ENCODE data around the gene ENTPD8. TPM values are rescaled to one million over a fixed set of nuclear protein-coding genes. Genes with fewer than 3 reads are reported as not detected.
"Not testable (repeated sequence)": the region's sequence is repeated elsewhere in the genome, so short reads cannot be mapped to it uniquely, and the experiment has no call there.

ENTPD8 gene
- total RNA-seq, 4 donors from 2014 or later, result not detected

GRCh38 chr9:137387114-137387890 is 53.9 kb downstream of the ENTPD8 start:
- TF ChIP-seq CTCF (IDR thresholded peaks at IDR 0.05), result no peak
- TF ChIP-seq POLR2AphosphoS5 (IDR thresholded peaks at IDR 0.05), result no peak
- TF ChIP-seq EP300 (IDR thresholded peaks at IDR 0.05), result no peak
- no peak for TF ChIP-seq POLR2A (IDR thresholded peaks at IDR 0.05)
- no peak overlapping the region for H3K27ac ChIP-seq
- no peaks in the 10 kb centered on the region for H3K9me3 ChIP-seq
- DNase-seq (ENCODE audit: low spot score in 2 of 2), result no peak
- peaks cover 17% of the 10 kb centered on the region for H3K36me3 ChIP-seq
- WGBS, result 75% methylated on average over 21 of the region's 34 CpGs
- H3K4me1 ChIP-seq, result peaks cover 5% of the 10 kb centered on the region
- H3K27me3 ChIP-seq, result no peaks in the 10 kb centered on the region
- no peak overlapping the region for H3K4me3 ChIP-seq

GRCh38 chr9:137386507-137387113 is 54.5 kb downstream of the ENTPD8 start:
- not testable (repeated sequence) for H3K36me3 ChIP-seq; H3K27ac ChIP-seq; DNase-seq (ENCODE audit: low spot score in 2 of 2); H3K4me1 ChIP-seq; H3K9me3 ChIP-seq; H3K27me3 ChIP-seq; H3K4me3 ChIP-seq
- 78% methylated on average over 12 of the region's 12 CpGs for whole genome bisulfite sequencing

- WGBS, result 95% methylated on average over 24 of the region's 26 CpGs
- Histone ChIP-seq H3K9me3 (no peaks in the 10 kb centered on the region), H3K4me3 (no peak overlapping the region), H3K27ac (no peak overlapping the region), H3K36me3 (peaks cover 9% of the 10 kb centered on the region), H3K27me3 (no peaks in the 10 kb centered on the region), H3K4me1 (no peaks in the 10 kb centered on the region)
- no peak for TF ChIP-seq POLR2A (IDR thresholded peaks at IDR 0.05)
- no peak for TF ChIP-seq POLR2AphosphoS5 (IDR thresholded peaks at IDR 0.05)
- TF ChIP-seq CTCF (IDR thresholded peaks at IDR 0.05), result no peak
- no peak for TF ChIP-seq EP300 (IDR thresholded peaks at IDR 0.05)
- DNase-seq (ENCODE audit: low spot score in 2 of 2), result peak; percentile 42 to 75
Measured at GRCh38 chr9:137385061-137385655, 56.0 kb downstream of the ENTPD8 start.

Other genes with a start within 250 kb of the ENTPD8 start
- 10 to 100 TPM; 12.6 to 23.6 (median 18.7) TPM for gene TPRN, start 240.6 kb downstream of the ENTPD8 start, total RNA-seq
- gene TMEM203, start 235.7 kb downstream of the ENTPD8 start, total RNA-seq, result 10 to 100 TPM; 25.0 to 52.4 (median 40.8) TPM
- gene NDOR1, start 235.7 kb downstream of the ENTPD8 start, total RNA-seq, result 10 to 100 TPM; 13.4 to 21.0 (median 20.6) TPM
- gene RNF208, start 219.1 kb downstream of the ENTPD8 start, total RNA-seq, result 1 to 10 TPM; 2.8 to 7.5 (median 5.2) TPM
- 10 to 100 TPM; 22.8 to 65.7 (median 44.2) TPM for gene CYSRT1, start 216.2 kb downstream of the ENTPD8 start, total RNA-seq
- 1 to 10 TPM in 3 of 4 donors, under 1 TPM in 1; 0.34 to 2.0 (median 1.1) TPM for gene RNF224, start 213.9 kb downstream of the ENTPD8 start, total RNA-seq
- gene SLC34A3, start 210.5 kb downstream of the ENTPD8 start, total RNA-seq, result under 1 TPM in 1 of 4 donors, not detected in 3; 0.34 TPM
- gene TUBB4B, start 200.1 kb downstream of the ENTPD8 start, total RNA-seq, result 100 to 1,000 TPM; 225 to 708 (median 639) TPM
- gene STPG3, start 190.1 kb downstream of the ENTPD8 start, total RNA-seq, result 1 to 10 TPM in 1 of 4 donors, not detected in 3; 1.2 TPM
- 10 to 100 TPM; 45.0 to 54.2 (median 50.9) TPM for gene NELFB, start 186.0 kb downstream of the ENTPD8 start, total RNA-seq
- 1 to 10 TPM; 3.5 to 9.2 (median 4.4) TPM for gene TOR4A, start 163.6 kb downstream of the ENTPD8 start, total RNA-seq
- gene NRARP, start 139.1 kb downstream of the ENTPD8 start, total RNA-seq, result 10 to 100 TPM; 25.3 to 69.0 (median 65.5) TPM
- gene EXD3, start 18.2 kb downstream of the ENTPD8 start, total RNA-seq, result 10 to 100 TPM in 3 of 4 donors, 1 to 10 TPM in 1; 7.3 to 54.0 (median 16.4) TPM
- 1 to 10 TPM; 2.2 to 7.6 (median 4.0) TPM for gene NOXA1, start 18.0 kb downstream of the ENTPD8 start, total RNA-seq
- gene NSMF, start 18.0 kb upstream of the ENTPD8 start, total RNA-seq, result 10 to 100 TPM; 36.1 to 48.1 (median 39.8) TPM
- 10 to 100 TPM; 12.2 to 97.0 (median 33.3) TPM for gene PNPLA7, start 109.0 kb upstream of the ENTPD8 start, total RNA-seq
- 10 to 100 TPM; 44.1 to 70.0 (median 55.3) TPM for gene MRPL41, start 110.5 kb upstream of the ENTPD8 start, total RNA-seq
- 10 to 100 TPM; 26.8 to 64.8 (median 34.1) TPM for gene DPH7, start 137.6 kb upstream of the ENTPD8 start, total RNA-seq
- gene ZMYND19, start 149.2 kb upstream of the ENTPD8 start, total RNA-seq, result 10 to 100 TPM; 19.2 to 39.4 (median 28.3) TPM
- gene ARRDC1, start 164.3 kb upstream of the ENTPD8 start, total RNA-seq, result 100 to 1,000 TPM in 1 of 4 donors, 10 to 100 TPM in 3; 79.2 to 143 (median 85.8) TPM
- gene EHMT1, start 177.6 kb upstream of the ENTPD8 start, total RNA-seq, result 100 to 1,000 TPM in 1 of 4 donors, 10 to 100 TPM in 3; 77.1 to 149 (median 86.6) TPM